Stimulated activated CD4-positive, alpha-beta T cell treated with anti-CD3 and anti-CD28 coated beads, Interleukin-1b, Interleukin-23, amount 100 ng/mL, for 48 hours (primary cell): Measurements from ENCODE around the gene CEP85.
A peak's percentile ranks its signal among the peaks of the same experiment; 100 is the strongest.

Source experiments
- DNase-seq: peaks from one replicate; pipeline ENCODE4 v3.0.0-alpha.2; 2020

Gene CEP85

GRCh38 chr1:26278724-26279455 lies 44.9 kb downstream of the CEP85 start:
- peak; percentile 58 for DNase-seq

GRCh38 chr1:26279456-26280332 lies 45.7 kb downstream of the CEP85 start, which contains the start of gene SH3BGRL3:
Gene SH3BGRL3 (plus strand): TSS chr1:26280086. CDS start chr1:26280156, 70 bp downstream.
- DNase-seq = peak; percentile 84

GRCh38 chr1:26280333-26281042 lies 46.5 kb downstream of the CEP85 start:
- DNase-seq = no peak

- no peak for DNase-seq
Observed at GRCh38 chr1:26281091-26281958, 47.3 kb downstream of the CEP85 start.

- no peak for DNase-seq
Observed at GRCh38 chr1:26281971-26282370, 48.0 kb downstream of the CEP85 start.

GRCh38 chr1:26282401-26282918 lies 48.5 kb downstream of the CEP85 start:
- no peak for DNase-seq

- DNase-seq = no peak
Observed at GRCh38 chr1:26283279-26283853, 49.4 kb downstream of the CEP85 start.

- no peak for DNase-seq
Observed at GRCh38 chr1:26283871-26284596, 50.0 kb downstream of the CEP85 start.

- DNase-seq = peak; percentile 97
Observed at GRCh38 chr1:26284597-26285347, 50.8 kb downstream of the CEP85 start.

- DNase-seq = no peak
Observed at GRCh38 chr1:26285366-26286063, 51.5 kb downstream of the CEP85 start.

- no peak for DNase-seq
Observed at GRCh38 chr1:26286064-26286416, 52.0 kb downstream of the CEP85 start.

GRCh38 chr1:26287033-26287711 lies 53.2 kb downstream of the CEP85 start:
- peak; percentile 60 for DNase-seq

GRCh38 chr1:26287811-26288210 lies 53.8 kb downstream of the CEP85 start:
- no peak for DNase-seq

- peak; percentile 86 for DNase-seq
Observed at GRCh38 chr1:26288311-26288941, 54.4 kb downstream of the CEP85 start.

- no peak for DNase-seq
Observed at GRCh38 chr1:26289158-26290059, 55.4 kb downstream of the CEP85 start.

- no peak for DNase-seq
Observed at GRCh38 chr1:26290122-26290881, 56.3 kb downstream of the CEP85 start.

GRCh38 chr1:26290882-26291261 lies 56.9 kb downstream of the CEP85 start:
- DNase-seq = no peak
